22Rv1 (cell line): ENCODE data around the gene ZNF618.

ENCODE experiments used
- CTCF ChIP-seq: fragments of 450-650 bp; IDR thresholded peaks from 2 replicates; pipeline ENCODE4 v1.5.1; 2017; ENCODE audit warnings: mild to moderate bottlenecking
- ZFX ChIP-seq: fragments of 450-650 bp; IDR thresholded peaks from 2 replicates; pipeline ENCODE4 v1.6.1; 2017; ENCODE audit warnings: antibody characterized with exemption, borderline replicate concordance

DNA sequence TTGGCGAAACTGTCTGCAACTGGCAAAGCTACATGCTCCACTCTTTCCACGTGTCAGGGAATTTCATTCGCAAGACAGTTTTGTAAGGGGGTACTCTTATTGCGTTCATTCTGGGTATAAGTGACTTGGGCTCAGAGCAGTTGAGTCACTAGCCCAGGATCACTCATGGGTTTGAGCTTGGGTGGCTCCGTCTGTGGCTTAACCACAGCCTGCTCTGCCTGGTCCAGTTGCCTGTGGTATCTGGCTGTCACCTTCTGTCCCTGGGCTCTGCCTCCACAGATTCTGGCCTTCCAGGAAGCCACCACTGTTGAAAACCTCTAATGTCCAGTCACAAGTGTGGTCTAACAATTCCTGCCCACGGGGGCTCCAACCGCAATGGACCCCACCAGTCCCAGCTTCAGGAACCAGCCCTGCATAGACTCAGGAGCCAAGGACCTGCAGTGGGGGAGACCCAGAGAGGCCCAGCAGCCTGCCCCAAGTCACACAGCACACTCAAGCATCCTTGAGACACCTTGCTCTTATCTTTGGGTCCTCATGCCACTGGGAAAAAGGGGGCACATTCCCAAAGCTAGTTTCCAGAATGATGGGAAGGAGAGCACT is 212.6 kb downstream of the ZNF618 start:
- TF ChIP-seq CTCF (no peak), ZFX (no peak)
